ENCODE data around the gene LTBP2. TPM values are rescaled to one million over a fixed set of nuclear protein-coding genes. Genes with fewer than 3 reads are reported as not detected.

The LTBP2 gene
- total and polyA plus RNA-seq, 2 experiments from 2014 or later, result 73.5 to 456 TPM

DNA sequence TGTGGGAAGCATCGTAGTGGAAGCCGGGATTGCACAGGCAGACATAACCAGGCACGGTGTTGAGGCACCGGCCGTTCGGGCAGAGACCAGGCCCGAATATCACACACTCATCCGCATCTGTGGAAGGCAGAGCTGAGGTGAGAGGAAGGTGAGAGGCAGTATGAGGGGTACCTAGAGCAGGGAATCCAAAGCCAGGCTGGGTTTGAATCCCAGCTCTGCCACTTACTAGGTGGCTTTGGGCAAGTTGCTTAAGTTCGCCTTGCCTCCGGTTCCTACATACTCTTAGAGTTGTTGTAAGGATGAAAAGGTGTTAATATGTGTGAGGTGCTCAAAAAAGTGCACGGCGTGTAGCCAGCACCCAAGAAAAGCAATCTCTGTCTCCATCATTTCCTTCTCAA, 108.1 kb downstream of the LTBP2 start:
- H3K9me2 ChIP-seq (ENCODE audit: insufficient read depth), result no peaks in the 10 kb centered on the region

GRCh38 chr14:74503291-74503937, 108.6 kb downstream of the LTBP2 start:
- no peaks in the 10 kb centered on the region for H4K20me1 ChIP-seq (ENCODE audit: insufficient read depth)

More for the DNA sequence above, 108.1 kb downstream of the LTBP2 start:
- no peak overlapping the region for H3K4me3 ChIP-seq
- no peaks in the 10 kb centered on the region for H3K27me3 ChIP-seq (replicated peaks; ENCODE audit: insufficient read depth)
- H3K4me2 ChIP-seq (ENCODE audit: unreplicated experiment), result no peak overlapping the region
- no peaks in the 10 kb centered on the region for H3K4me1 ChIP-seq (ENCODE audit: insufficient read depth)
- no peak overlapping the region for H2AFZ ChIP-seq
- H3K27ac ChIP-seq, result no peak overlapping the region
- no peaks in the 10 kb centered on the region for H3K79me2 ChIP-seq (ENCODE audit: insufficient read depth)
- no peaks in the 10 kb centered on the region for H3K9me3 ChIP-seq (ENCODE audit: low read depth)
- peaks cover 37% of the 10 kb centered on the region for H3K36me3 ChIP-seq (ENCODE audit: low read depth)
- no peak for DNase-seq
- no peak overlapping the region for H3K9ac ChIP-seq
- H4K20me1 ChIP-seq (ENCODE audit: insufficient read depth), result no peaks in the 10 kb centered on the region
- H3F3A ChIP-seq (ENCODE audit: insufficient read depth), result peaks cover 17% of the 10 kb centered on the region
- no peak for TF ChIP-seq EZH2phosphoT487 (IDR thresholded peaks at IDR 0.05; ENCODE audit: insufficient read depth, low read depth)
- WGBS, 2 experiments (ENCODE audit: low coverage in 1 of 2, low lambda C conversion rate in 2 of 2, missing lambda C conversion rate in 2 of 2), result 98 to 99% methylated on average over 9 to 12 of the region's 12 CpGs
- in situ Hi-C loops (cut with MboI), result no loop called here

GRCh38 chr14:74502236-74503019, 109.6 kb downstream of the LTBP2 start:
- Histone ChIP-seq H3K9ac (no peak overlapping the region), H2AFZ (no peak overlapping the region), H3K9me2 (ENCODE audit: insufficient read depth) (no peaks in the 10 kb centered on the region), H3K36me3 (ENCODE audit: low read depth) (peaks cover 34% of the 10 kb centered on the region), H3K9me3 (ENCODE audit: low read depth) (no peaks in the 10 kb centered on the region), H3K4me1 (ENCODE audit: insufficient read depth) (no peaks in the 10 kb centered on the region), H3K79me2 (ENCODE audit: insufficient read depth) (no peaks in the 10 kb centered on the region), H3F3A (ENCODE audit: insufficient read depth) (peaks cover 32% of the 10 kb centered on the region), H4K20me1 (ENCODE audit: insufficient read depth) (no peaks in the 10 kb centered on the region), H3K27ac (no peak overlapping the region), H3K4me2 (ENCODE audit: unreplicated experiment) (no peak overlapping the region), H3K4me3 (no peak overlapping the region), H3K27me3 (replicated peaks; ENCODE audit: insufficient read depth) (no peaks in the 10 kb centered on the region)
- in situ Hi-C loops (cut with MboI), result no loop called here
- DNase-seq, result peak; percentile 53
- no peak for TF ChIP-seq EZH2 (IDR thresholded peaks at IDR 0.05; ENCODE audit: insufficient read depth, poor library complexity, severe bottlenecking)
- no peak for TF ChIP-seq EZH2phosphoT487 (IDR thresholded peaks at IDR 0.05; ENCODE audit: insufficient read depth, low read depth)
- 87 to 91% methylated on average over 18 to 21 of the region's 21 CpGs for WGBS, 2 experiments (ENCODE audit: low coverage in 1 of 2, low lambda C conversion rate in 2 of 2, missing lambda C conversion rate in 2 of 2)

More at GRCh38 chr14:74503291-74503937, 108.6 kb downstream of the LTBP2 start:
- DNase-seq, result no peak
- H3K9me3 ChIP-seq (ENCODE audit: low read depth), result no peaks in the 10 kb centered on the region
- WGBS, 2 experiments (ENCODE audit: low coverage in 1 of 2, low lambda C conversion rate in 2 of 2, missing lambda C conversion rate in 2 of 2), result 85 to 90% methylated on average over 12 to 14 of the region's 14 CpGs
- no peak overlapping the region for H3K4me3 ChIP-seq
- no peak overlapping the region for H3K9ac ChIP-seq
- no peak overlapping the region for H3K27ac ChIP-seq
- H3K4me2 ChIP-seq (ENCODE audit: unreplicated experiment), result no peak overlapping the region
- peaks cover 40% of the 10 kb centered on the region for H3K36me3 ChIP-seq (ENCODE audit: low read depth)
- no peaks in the 10 kb centered on the region for H3K27me3 ChIP-seq (replicated peaks; ENCODE audit: insufficient read depth)
- peaks cover 22% of the 10 kb centered on the region for H3F3A ChIP-seq (ENCODE audit: insufficient read depth)
- H3K4me1 ChIP-seq (ENCODE audit: insufficient read depth), result no peaks in the 10 kb centered on the region
- TF ChIP-seq EZH2 (IDR thresholded peaks at IDR 0.05; ENCODE audit: insufficient read depth, poor library complexity, severe bottlenecking), result no peak
- no peak for TF ChIP-seq EZH2phosphoT487 (IDR thresholded peaks at IDR 0.05; ENCODE audit: insufficient read depth, low read depth)
- no peak overlapping the region for H2AFZ ChIP-seq
- H3K79me2 ChIP-seq (ENCODE audit: insufficient read depth), result no peaks in the 10 kb centered on the region
- in situ Hi-C loops (cut with MboI), result no loop called here
- no peaks in the 10 kb centered on the region for H3K9me2 ChIP-seq (ENCODE audit: insufficient read depth)

- Histone ChIP-seq H3K9me2 (ENCODE audit: insufficient read depth) (no peaks in the 10 kb centered on the region), H4K20me1 (ENCODE audit: insufficient read depth) (no peaks in the 10 kb centered on the region), H3K4me2 (ENCODE audit: unreplicated experiment) (no peak overlapping the region), H3K4me3 (no peak overlapping the region), H3K4me1 (ENCODE audit: insufficient read depth) (no peaks in the 10 kb centered on the region), H3K27me3 (replicated peaks; ENCODE audit: insufficient read depth) (no peaks in the 10 kb centered on the region), H3K36me3 (ENCODE audit: low read depth) (peaks cover 33% of the 10 kb centered on the region), H3K9me3 (ENCODE audit: low read depth) (no peaks in the 10 kb centered on the region), H3K9ac (no peak overlapping the region), H3K79me2 (ENCODE audit: insufficient read depth) (no peaks in the 10 kb centered on the region), H3K27ac (no peak overlapping the region; the same call in 1 of the 2 replicates), H2AFZ (no peak overlapping the region), H3F3A (ENCODE audit: insufficient read depth) (peaks cover 37% of the 10 kb centered on the region)
- DNase-seq, result no peak
- TF ChIP-seq EZH2 (IDR thresholded peaks at IDR 0.05; ENCODE audit: insufficient read depth, poor library complexity, severe bottlenecking) (no peak), EZH2phosphoT487 (IDR thresholded peaks at IDR 0.05; ENCODE audit: insufficient read depth, low read depth) (no peak)
- in situ Hi-C loops (cut with MboI), result no loop called here
- 82 to 91% methylated on average over 5 of the region's 5 CpGs for WGBS, 2 experiments (ENCODE audit: low coverage in 1 of 2, low lambda C conversion rate in 2 of 2, missing lambda C conversion rate in 2 of 2)
These were observed 110.3 kb downstream of the LTBP2 start for GRCh38 chr14:74501691-74502090.
